Dendritic cell treated with granulocyte-macrophage colony-stimulating factor and Interleukin-4, amounts not matched to agents 40 ng/mL and 50 ng/mL, for 4 days (primary cell): Measurements from ENCODE around the gene CLUH.

ENCODE experiments used
- H3K27ac Mint-ChIP-seq: one replicate; pipeline ENCODE4 v1.8.0; 2022; ENCODE audit warnings: mild to moderate bottlenecking, mixed read lengths
- H3K27me3 Mint-ChIP-seq: one replicate; pipeline ENCODE4 v1.8.0; 2022; ENCODE audit warnings: mild to moderate bottlenecking, mixed read lengths
- H3K36me3 Mint-ChIP-seq: one replicate; pipeline ENCODE4 v1.8.0; 2022; ENCODE audit warnings: low read depth, mixed read lengths
- H3K4me1 Mint-ChIP-seq: one replicate; pipeline ENCODE4 v1.8.0; 2022; ENCODE audit warnings: low read depth, mixed read lengths
- H3K4me3 Mint-ChIP-seq: one replicate; pipeline ENCODE4 v1.8.0; 2022; ENCODE audit warnings: mild to moderate bottlenecking, moderate library complexity, mixed read lengths
- H3K9me3 Mint-ChIP-seq: one replicate; pipeline ENCODE4 v1.8.0; 2022; ENCODE audit warnings: mixed read lengths
- intact Hi-C: fragments of 100-400 bp; cut with micrococcal nuclease; formaldehyde crosslinking; loops from one replicate; pipeline ENCODE4 v1.15.0; 2022

CLUH gene

GRCh38 chr17:2730764-2731353 lies 19.3 kb upstream of the CLUH start:
- intact Hi-C loops: no loop called here
- Mint-ChIP-seq H3K9me3 (no peaks in the 10 kb centered on the region), H3K27ac (no peak overlapping the region), H3K36me3 (no peaks in the 10 kb centered on the region), H3K27me3 (peaks cover 45% of the 10 kb centered on the region), H3K4me1 (no peaks in the 10 kb centered on the region), H3K4me3 (no peak overlapping the region)

- Mint-ChIP-seq H3K36me3 (no peaks in the 10 kb centered on the region), H3K27ac (no peak overlapping the region), H3K4me3 (no peak overlapping the region), H3K27me3 (peaks cover 68% of the 10 kb centered on the region), H3K4me1 (peaks cover 9% of the 10 kb centered on the region), H3K9me3 (no peaks in the 10 kb centered on the region)
- intact Hi-C loops: no loop called here
These were observed 13.2 kb upstream of the CLUH start for GRCh38 chr17:2724784-2725164.

GRCh38 chr17:2723997-2724783 lies 12.6 kb upstream of the CLUH start:
- Mint-ChIP-seq H3K27me3 (peaks cover 66% of the 10 kb centered on the region), H3K9me3 (no peaks in the 10 kb centered on the region), H3K36me3 (no peaks in the 10 kb centered on the region), H3K4me1 (peaks cover 14% of the 10 kb centered on the region), H3K27ac (no peak overlapping the region), H3K4me3 (peak overlapping the region; percentile 61)
- intact Hi-C loops: no loop called here

- Mint-ChIP-seq H3K27me3 (peaks cover 63% of the 10 kb centered on the region), H3K36me3 (no peaks in the 10 kb centered on the region), H3K4me3 (no peak overlapping the region), H3K4me1 (peaks cover 14% of the 10 kb centered on the region), H3K27ac (no peak overlapping the region), H3K9me3 (no peaks in the 10 kb centered on the region)
- intact Hi-C loops: no loop called here
These were observed 12.0 kb upstream of the CLUH start for GRCh38 chr17:2723505-2723996.

- H3K27me3 Mint-ChIP-seq: peaks cover 57% of the 10 kb centered on the region
- intact Hi-C loops: no loop called here
- H3K36me3 Mint-ChIP-seq: no peaks in the 10 kb centered on the region
- no peaks in the 10 kb centered on the region for H3K9me3 Mint-ChIP-seq
- peaks cover 14% of the 10 kb centered on the region for H3K4me1 Mint-ChIP-seq
- H3K27ac Mint-ChIP-seq: no peak overlapping the region
- H3K4me3 Mint-ChIP-seq: no peak overlapping the region
These were observed 11.0 kb upstream of the CLUH start for GRCh38 chr17:2722611-2723010.

GRCh38 chr17:2721603-2722002 lies 10.0 kb upstream of the CLUH start:
- intact Hi-C loops: no loop called here
- Mint-ChIP-seq H3K27ac (no peak overlapping the region), H3K4me1 (peaks cover 20% of the 10 kb centered on the region), H3K27me3 (peaks cover 47% of the 10 kb centered on the region), H3K4me3 (no peak overlapping the region), H3K9me3 (no peaks in the 10 kb centered on the region), H3K36me3 (no peaks in the 10 kb centered on the region)

- Mint-ChIP-seq H3K36me3 (peaks cover 13% of the 10 kb centered on the region), H3K27me3 (peaks cover 33% of the 10 kb centered on the region), H3K4me3 (no peak overlapping the region), H3K27ac (no peak overlapping the region), H3K4me1 (peaks cover 29% of the 10 kb centered on the region), H3K9me3 (no peaks in the 10 kb centered on the region)
- intact Hi-C loops: no loop called here
These were observed 8.3 kb upstream of the CLUH start for GRCh38 chr17:2719861-2720260.

GRCh38 chr17:2718150-2718938 lies 6.8 kb upstream of the CLUH start:
- Mint-ChIP-seq H3K27me3 (peaks cover 24% of the 10 kb centered on the region), H3K27ac (no peak overlapping the region), H3K36me3 (peaks cover 21% of the 10 kb centered on the region), H3K4me1 (peaks cover 37% of the 10 kb centered on the region), H3K9me3 (no peaks in the 10 kb centered on the region), H3K4me3 (no peak overlapping the region)
- intact Hi-C loops: no loop called here

GRCh38 chr17:2716649-2717048 lies 5.1 kb upstream of the CLUH start:
- peaks cover 7% of the 10 kb centered on the region for H3K27me3 Mint-ChIP-seq
- no peaks in the 10 kb centered on the region for H3K9me3 Mint-ChIP-seq
- peaks cover 32% of the 10 kb centered on the region for H3K36me3 Mint-ChIP-seq
- intact Hi-C loops: no loop called here
- no peak overlapping the region for H3K4me3 Mint-ChIP-seq
- peak overlapping the region; percentile 7 for H3K27ac Mint-ChIP-seq
- peaks cover 48% of the 10 kb centered on the region for H3K4me1 Mint-ChIP-seq

- Mint-ChIP-seq H3K36me3 (peaks cover 34% of the 10 kb centered on the region), H3K9me3 (no peaks in the 10 kb centered on the region), H3K27ac (no peak overlapping the region), H3K4me1 (peaks cover 64% of the 10 kb centered on the region), H3K27me3 (no peaks in the 10 kb centered on the region), H3K4me3 (no peak overlapping the region)
- intact Hi-C loops: no loop called here
These were observed 2.3 kb upstream of the CLUH start for GRCh38 chr17:2713881-2714280.

GRCh38 chr17:2712300-2713043 lies 908 bp upstream of the CLUH start:
- peaks cover 34% of the 10 kb centered on the region for H3K36me3 Mint-ChIP-seq

GRCh38 chr17:2710803-2711607 lies 559 bp downstream of the CLUH start:
- Mint-ChIP-seq H3K27ac (peak overlapping the region; percentile 95), H3K36me3 (peaks cover 38% of the 10 kb centered on the region), H3K4me1 (peaks cover 69% of the 10 kb centered on the region), H3K9me3 (no peaks in the 10 kb centered on the region), H3K4me3 (peak overlapping the region; percentile 86), H3K27me3 (no peaks in the 10 kb centered on the region)
- intact Hi-C loops: loop anchor here (1.0 kb wide), 1 partner anchor 117 kb away; no protein-coding TSS in a partner anchor

More at GRCh38 chr17:2712300-2713043, 908 bp upstream of the CLUH start:
- intact Hi-C loops: no loop called here
- peaks cover 74% of the 10 kb centered on the region for H3K4me1 Mint-ChIP-seq
- H3K27ac Mint-ChIP-seq: peak overlapping the region; percentile 95
- H3K9me3 Mint-ChIP-seq: no peaks in the 10 kb centered on the region
- no peaks in the 10 kb centered on the region for H3K27me3 Mint-ChIP-seq
- peak overlapping the region; percentile 79 for H3K4me3 Mint-ChIP-seq
